ENCODE data around the gene GNAI2. TPM values are rescaled to one million over a fixed set of nuclear protein-coding genes. Genes with fewer than 3 reads are reported as not detected.
A peak's percentile ranks its signal among the peaks of the same experiment; 100 is the strongest.
"Not testable (repeated sequence)": the region's sequence is repeated elsewhere in the genome, so short reads cannot be mapped to it uniquely, and the experiment has no call there.

The GNAI2 gene
- total RNA-seq, 1 experiment from 2014 or later = 214 TPM

GRCh38 chr3:50279255-50280016, 43.4 kb downstream of the GNAI2 start:
- H3K27me3 ChIP-seq (replicated peaks) = no peaks in the 10 kb centered on the region
- no peaks in the 10 kb centered on the region for H3K9me3 ChIP-seq (replicated peaks)
- no peak overlapping the region for H3K4me3 ChIP-seq
- H3K36me3 ChIP-seq = no peaks in the 10 kb centered on the region
- H3K27ac ChIP-seq = no peak overlapping the region
- H3K4me1 ChIP-seq (replicated peaks) = no peaks in the 10 kb centered on the region
- no peak for DNase-seq (ENCODE audit: low read depth in 1 of 2, low spot score in 2 of 2)

- DNase-seq (ENCODE audit: low read depth in 1 of 2, low spot score in 2 of 2); H3K27ac ChIP-seq; H3K9me3 ChIP-seq (replicated peaks); H3K27me3 ChIP-seq (replicated peaks); H3K4me1 ChIP-seq (replicated peaks); H3K4me3 ChIP-seq: not testable (repeated sequence)
- peaks cover 21% of the 10 kb centered on the region for H3K36me3 ChIP-seq
Observed at GRCh38 chr3:50284121-50284520, 48.1 kb downstream of the GNAI2 start.

GRCh38 chr3:50286322-50287227, 50.6 kb downstream of the GNAI2 start:
- Histone ChIP-seq H3K9me3 (replicated peaks) (no peaks in the 10 kb centered on the region), H3K27ac (no peak overlapping the region)
- no peak for DNase-seq (ENCODE audit: low read depth in 1 of 2, low spot score in 2 of 2)

GRCh38 chr3:50287262-50287661, 51.3 kb downstream of the GNAI2 start:
- Histone ChIP-seq H3K4me1 (replicated peaks) (peaks cover 8% of the 10 kb centered on the region; the same call in 1 of the 2 replicates), H3K36me3 (peaks cover 42% of the 10 kb centered on the region), H3K27me3 (replicated peaks) (no peaks in the 10 kb centered on the region), H3K9me3 (replicated peaks) (no peaks in the 10 kb centered on the region), H3K27ac (no peak overlapping the region), H3K4me3 (no peak overlapping the region)
- DNase-seq (ENCODE audit: low read depth in 1 of 2, low spot score in 2 of 2) = no peak

More at GRCh38 chr3:50286322-50287227, 50.6 kb downstream of the GNAI2 start:
- Histone ChIP-seq H3K27me3 (replicated peaks) (no peaks in the 10 kb centered on the region), H3K36me3 (peaks cover 36% of the 10 kb centered on the region), H3K4me3 (no peak overlapping the region), H3K4me1 (replicated peaks) (peaks cover 6% of the 10 kb centered on the region; the same call in 1 of the 2 replicates)

GRCh38 chr3:50288387-50289007, 52.5 kb downstream of the GNAI2 start:
- Histone ChIP-seq H3K4me1 (replicated peaks) (peaks cover 14% of the 10 kb centered on the region), H3K27ac (no peak overlapping the region), H3K36me3 (peaks cover 42% of the 10 kb centered on the region), H3K27me3 (replicated peaks) (no peaks in the 10 kb centered on the region), H3K4me3 (no peak overlapping the region), H3K9me3 (replicated peaks) (no peaks in the 10 kb centered on the region)
- DNase-seq (ENCODE audit: low read depth in 1 of 2, low spot score in 2 of 2) = no peak

GRCh38 chr3:50289130-50289529, 53.1 kb downstream of the GNAI2 start:
- DNase-seq (ENCODE audit: low read depth in 1 of 2, low spot score in 2 of 2) = no peak
- H3K4me3 ChIP-seq = no peak overlapping the region
- no peaks in the 10 kb centered on the region for H3K9me3 ChIP-seq (replicated peaks)
- H3K27ac ChIP-seq = no peak overlapping the region
- H3K4me1 ChIP-seq (replicated peaks) = peaks cover 14% of the 10 kb centered on the region
- peaks cover 42% of the 10 kb centered on the region for H3K36me3 ChIP-seq
- H3K27me3 ChIP-seq (replicated peaks) = no peaks in the 10 kb centered on the region

- Histone ChIP-seq H3K27ac (no peak overlapping the region), H3K36me3 (peaks cover 42% of the 10 kb centered on the region), H3K27me3 (replicated peaks) (no peaks in the 10 kb centered on the region), H3K4me3 (no peak overlapping the region), H3K4me1 (replicated peaks) (peaks cover 14% of the 10 kb centered on the region), H3K9me3 (replicated peaks) (no peaks in the 10 kb centered on the region)
- DNase-seq (ENCODE audit: low read depth in 1 of 2, low spot score in 2 of 2) = no peak
Observed at GRCh38 chr3:50290161-50290641, 54.2 kb downstream of the GNAI2 start.

GRCh38 chr3:50292159-50293078, 56.4 kb downstream of the GNAI2 start, which contains the start of gene IFRD2:
IFRD2 (minus strand) TSS chr3:50292429; CDS start chr3:50292274, 155 bp downstream.
- Histone ChIP-seq H3K27me3 (replicated peaks) (no peaks in the 10 kb centered on the region), H3K4me3 (peak within 1 kb of the TSS; percentile 73), H3K27ac (peak within 1 kb of the TSS; percentile 83), H3K4me1 (replicated peaks) (peaks cover 14% of the 10 kb centered on the region), H3K36me3 (peaks cover 37% of the 10 kb centered on the region), H3K9me3 (replicated peaks) (no peaks in the 10 kb centered on the region)
- DNase-seq (ENCODE audit: low read depth in 1 of 2, low spot score in 2 of 2) = peak; percentile 82 to 96

GRCh38 chr3:50293079-50293801, 57.2 kb downstream of the GNAI2 start:
- Histone ChIP-seq H3K4me1 (replicated peaks) (peaks cover 14% of the 10 kb centered on the region), H3K27ac (no peak overlapping the region), H3K9me3 (replicated peaks) (no peaks in the 10 kb centered on the region), H3K4me3 (no peak overlapping the region), H3K36me3 (peaks cover 30% of the 10 kb centered on the region), H3K27me3 (replicated peaks) (no peaks in the 10 kb centered on the region)
- no peak for DNase-seq (ENCODE audit: low read depth in 1 of 2, low spot score in 2 of 2)

GRCh38 chr3:50294089-50294488, 58.1 kb downstream of the GNAI2 start:
- DNase-seq (ENCODE audit: low read depth in 1 of 2, low spot score in 2 of 2) = no peak
- Histone ChIP-seq H3K36me3 (peaks cover 22% of the 10 kb centered on the region), H3K4me1 (replicated peaks) (peaks cover 20% of the 10 kb centered on the region), H3K27ac (no peak overlapping the region), H3K9me3 (replicated peaks) (no peaks in the 10 kb centered on the region), H3K4me3 (no peak overlapping the region), H3K27me3 (replicated peaks) (no peaks in the 10 kb centered on the region)

- DNase-seq (ENCODE audit: low read depth in 1 of 2, low spot score in 2 of 2) = no peak
- no peaks in the 10 kb centered on the region for H3K9me3 ChIP-seq (replicated peaks)
Observed at GRCh38 chr3:50294492-50295403, 58.7 kb downstream of the GNAI2 start.

More at GRCh38 chr3:50294492-50295403, 58.7 kb downstream of the GNAI2 start:
- H3K27me3 ChIP-seq (replicated peaks) = no peaks in the 10 kb centered on the region
- peaks cover 15% of the 10 kb centered on the region for H3K36me3 ChIP-seq
- no peak overlapping the region for H3K4me3 ChIP-seq
- peaks cover 21% of the 10 kb centered on the region for H3K4me1 ChIP-seq (replicated peaks)
- H3K27ac ChIP-seq = no peak overlapping the region

Data from SJSA1 (cell line).